ENCODE data around the gene GALNT11.

Gene GALNT11

DNA sequence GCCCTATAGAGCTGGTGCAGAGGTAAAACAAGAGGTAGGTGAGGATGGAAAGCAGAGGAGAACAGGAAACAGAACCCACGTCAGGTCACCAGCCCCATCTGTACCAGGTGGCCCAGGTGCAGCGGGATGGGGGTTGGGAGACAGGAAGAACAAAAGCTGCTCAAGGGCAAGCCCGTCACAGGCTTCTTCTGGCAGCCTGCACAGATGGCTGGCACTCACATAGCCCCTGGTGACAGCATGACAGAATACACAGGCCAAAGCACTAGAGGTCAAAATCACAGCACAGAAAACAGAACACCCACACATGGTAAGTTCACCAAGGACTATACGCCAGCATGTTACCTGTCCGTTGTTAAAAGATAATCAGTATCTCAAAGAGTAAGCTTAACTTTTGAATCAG is 126.8 kb downstream of the GALNT11 start:
- DNase-seq (ENCODE audit: low read depth, low spot score), result no peak
- no peak for TF ChIP-seq CTCF (IDR thresholded peaks at IDR 0.05; ENCODE audit: low read depth, low read length)
- in situ Hi-C loops (cut with HindIII; ENCODE audit: low sequenced_read_pairs), result no loop called here
- H3K4me3 ChIP-seq (ENCODE audit: low read depth, low read length), result no peak overlapping the region

- DNase-seq (ENCODE audit: low read depth, low spot score), result no peak
- H3K4me3 ChIP-seq (ENCODE audit: low read depth, low read length), result no peak overlapping the region
- in situ Hi-C loops (cut with HindIII; ENCODE audit: low sequenced_read_pairs), result no loop called here
- TF ChIP-seq CTCF (IDR thresholded peaks at IDR 0.05; ENCODE audit: low read depth, low read length), result no peak
Observed at GRCh38 chr7:152158801-152159587, 133.5 kb downstream of the GALNT11 start.

DNA sequence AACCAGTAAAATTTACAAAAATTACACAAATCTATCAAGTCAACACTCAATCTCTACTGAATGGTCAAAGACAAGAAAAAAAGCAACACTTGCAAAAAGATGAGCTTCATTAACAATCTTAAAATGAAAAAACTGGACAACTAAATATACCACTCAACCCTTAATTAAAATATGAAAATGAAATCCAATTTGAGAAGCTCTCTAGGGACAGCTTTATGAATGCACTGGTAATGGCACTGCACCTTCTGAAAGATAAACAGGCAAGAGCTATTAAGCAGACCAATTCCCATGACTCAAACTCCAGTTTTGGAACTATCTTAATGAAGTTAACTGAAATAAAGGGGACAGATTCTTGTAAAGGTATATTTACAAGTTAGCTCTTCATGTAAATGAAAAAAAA is 135.7 kb downstream of the GALNT11 start:
- in situ Hi-C loops (cut with HindIII; ENCODE audit: low sequenced_read_pairs), result no loop called here
- no peak for DNase-seq (ENCODE audit: low read depth, low spot score)
- no peak for TF ChIP-seq CTCF (IDR thresholded peaks at IDR 0.05; ENCODE audit: low read depth, low read length)
- no peak overlapping the region for H3K4me3 ChIP-seq (ENCODE audit: low read depth, low read length)

- H3K4me3 ChIP-seq (ENCODE audit: low read depth, low read length), result no peak overlapping the region
- TF ChIP-seq CTCF (IDR thresholded peaks at IDR 0.05; ENCODE audit: low read depth, low read length), result no peak
- no peak for DNase-seq (ENCODE audit: low read depth, low spot score)
- in situ Hi-C loops (cut with HindIII; ENCODE audit: low sequenced_read_pairs), result no loop called here
Observed at GRCh38 chr7:152162287-152162686, 136.8 kb downstream of the GALNT11 start.

Data from astrocyte of the spinal cord (primary cell).